ENCODE data around the gene SPTBN4. TPM values are rescaled to one million over a fixed set of nuclear protein-coding genes. Genes with fewer than 3 reads are reported as not detected.

The SPTBN4 gene
- total and polyA plus RNA-seq, 10 of the 15 experiments (the other 5 are each of a cell fraction or from before 2014, with no cell fraction given): 0.04 to 1.1 (median 0.34) TPM; not detected in 1

GRCh38 chr19:40600570-40601133 is 133.9 kb downstream of the SPTBN4 start:
- Histone ChIP-seq H2AFZ (ENCODE audit: control insufficient read depth, low read depth, low read length) (no peak overlapping the region), H3K4me3 (no peak overlapping the region), H3K4me2 (ENCODE audit: control insufficient read depth, insufficient read depth) (no peak overlapping the region; the same call in 1 of the 2 replicates), H3K4me1 (ENCODE audit: control insufficient read depth, insufficient read depth, low read length) (peaks cover 24% of the 10 kb centered on the region), H3K27me3 (replicated peaks in 1 of 2; ENCODE audit: control insufficient read depth in 2 of 2, insufficient read depth in 2 of 2, low read length in 1 of 2) (peaks cover 11 to 14% of the 10 kb centered on the region in 2 experiments), H3K9me3 (replicated peaks; ENCODE audit: control insufficient read depth, insufficient read depth, low read length) (no peaks in the 10 kb centered on the region), H3K27ac (ENCODE audit: control insufficient read depth, insufficient read depth) (no peak overlapping the region), H3K79me2 (ENCODE audit: control insufficient read depth, insufficient read depth, low read length) (no peaks in the 10 kb centered on the region), H4K20me1 (ENCODE audit: control insufficient read depth, insufficient read depth) (no peaks in the 10 kb centered on the region), H3K9ac (ENCODE audit: control insufficient read depth, insufficient read depth, low read length) (no peak overlapping the region), H3K36me3 (ENCODE audit: control insufficient read depth in 2 of 2, insufficient read depth in 2 of 2, low read length in 1 of 2) (no peaks in the 10 kb centered on the region)
- DNase-seq (ENCODE audit: low read depth, low spot score) (no peak), ATAC-seq (no peak), FAIRE-seq (no peak)
- intact Hi-C loops (cut with micrococcal nuclease; ENCODE audit: unreplicated experiment) (no loop called here), in situ Hi-C loops (cut with MboI) (loop anchor here (10.0 kb wide), 1 partner anchor 296 kb away; no protein-coding TSS in a partner anchor)
- ChIA-PET SMC1A (ENCODE audit: uncharacterized antibody, unreplicated experiment) (interaction anchor here (0.6 kb wide), 1 partner anchor 59 kb away, joined by 3 read pairs; no protein-coding TSS in a partner anchor), RAD21 (ENCODE audit: unreplicated experiment) (interaction anchor here (0.7 to 0.9 kb wide), 3 partner anchors 34 to 137 kb away, joined by 3 to 4 read pairs (median 3); no protein-coding TSS in a partner anchor), POLR2A (interaction anchor here (0.6 kb wide), 1 partner anchor 1623 kb away, joined by 3 read pairs; no protein-coding TSS in a partner anchor), CTCF (interaction anchor here (0.6 to 4.7 kb wide), 8 partner anchors 30 to 296 kb away, joined by 3 to 25 read pairs (median 8); no protein-coding TSS in a partner anchor)
- WGBS (ENCODE audit: insufficient coverage, insufficient replicate concordance, low lambda C conversion rate, missing lambda C conversion rate): 11% methylated on average over 12 of the region's 13 CpGs
- no TSS peak for BruUV-seq (replicated peaks)
- TF ChIP-seq, protein P1, sequence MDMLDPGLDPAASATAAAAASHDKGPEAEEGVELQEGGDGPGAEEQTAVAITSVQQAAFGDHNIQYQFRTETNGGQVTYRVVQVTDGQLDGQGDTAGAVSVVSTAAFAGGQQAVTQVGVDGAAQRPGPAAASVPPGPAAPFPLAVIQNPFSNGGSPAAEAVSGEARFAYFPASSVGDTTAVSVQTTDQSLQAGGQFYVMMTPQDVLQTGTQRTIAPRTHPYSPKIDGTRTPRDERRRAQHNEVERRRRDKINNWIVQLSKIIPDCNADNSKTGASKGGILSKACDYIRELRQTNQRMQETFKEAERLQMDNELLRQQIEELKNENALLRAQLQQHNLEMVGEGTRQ (IDR thresholded peaks at IDR 0.05; ENCODE audit: borderline replicate concordance, low read depth, low read length): no peak
- TF ChIP-seq ELK1 (IDR thresholded peaks at IDR 0.05; ENCODE audit: low read depth, low read length) (no peak), EGR1 (IDR thresholded peaks at IDR 0.05; ENCODE audit: borderline replicate concordance in 1 of 2, low read depth in 2 of 2, low read length in 2 of 2) (no peak)
